Measurements from ENCODE around the gene CARD16.
"Not testable (repeated sequence)": the region's sequence is repeated elsewhere in the genome, so short reads cannot be mapped to it uniquely, and the experiment has no call there.

The CARD16 gene

GRCh38 chr11:105044557-105045524, at the start of gene CARD16:
CARD16 (minus strand) TSS chr11:105045335; CDS start chr11:105045297, 38 bp downstream.
- ATAC-seq = peak; percentile 74 to 81

GRCh38 chr11:105092256-105093239, 47.4 kb upstream of the CARD16 start:
- no peak for ATAC-seq

DNA sequence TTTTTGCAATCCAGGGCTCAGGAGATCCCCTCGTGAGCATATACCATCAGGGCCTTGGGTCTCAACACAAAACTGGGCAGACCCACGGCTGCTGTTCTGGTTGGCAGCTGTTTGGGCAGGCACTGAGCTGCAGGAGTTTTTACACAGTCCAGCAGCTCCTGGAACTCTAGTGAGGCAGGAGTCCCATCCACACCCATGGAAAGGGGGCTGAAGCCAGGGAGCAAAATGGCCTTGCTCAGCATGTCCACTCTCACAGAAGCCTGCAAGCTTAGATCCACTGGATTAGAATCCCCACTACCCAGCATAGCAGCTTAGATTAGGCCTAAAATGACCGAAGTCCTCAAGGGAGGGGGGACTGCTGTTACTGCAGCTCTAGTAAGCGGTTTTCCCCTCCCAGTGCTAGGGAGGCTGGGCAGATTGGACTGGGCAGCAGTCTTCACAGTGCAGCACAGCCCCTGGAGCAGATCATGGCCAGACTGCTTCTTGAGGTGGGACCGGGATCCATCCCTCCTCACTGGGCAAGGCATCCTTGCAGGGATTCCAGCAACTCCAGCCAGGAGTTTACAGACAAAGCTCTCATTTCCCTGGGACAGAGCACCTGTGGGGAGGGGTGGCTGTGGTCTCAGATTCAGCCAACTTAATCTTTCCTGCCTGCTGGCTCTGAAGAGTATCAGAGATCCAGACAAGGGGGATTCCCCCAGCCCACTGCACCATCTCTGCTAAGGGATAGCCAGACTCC, 36.4 kb upstream of the CARD16 start:
- ATAC-seq = no peak

GRCh38 chr11:105080171-105080906, 35.2 kb upstream of the CARD16 start:
- not testable (repeated sequence) for ATAC-seq

GRCh38 chr11:105078283-105078682, 33.1 kb upstream of the CARD16 start:
- ATAC-seq = no peak

GRCh38 chr11:105077141-105077790, 32.1 kb upstream of the CARD16 start:
- peak; percentile 90 to 95 for ATAC-seq

DNA sequence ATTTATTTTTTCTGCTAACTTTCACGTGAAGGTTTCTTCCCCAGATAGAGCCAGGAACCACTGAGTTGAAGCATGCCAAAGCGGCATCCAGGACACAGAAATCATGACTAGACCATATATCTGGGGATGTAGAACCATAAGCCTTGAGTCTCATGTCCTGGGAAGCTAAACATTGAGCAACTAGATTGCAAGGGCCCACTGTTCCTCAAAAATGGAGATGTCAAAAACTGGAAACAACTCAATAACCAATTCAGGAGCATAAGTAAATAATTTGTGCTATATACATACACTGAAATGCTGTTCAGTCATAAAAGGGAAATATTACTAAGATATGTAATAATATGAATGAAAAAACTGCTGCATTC, 29.0 kb upstream of the CARD16 start:
- ATAC-seq = no peak

- no peak for ATAC-seq
These were observed 28.5 kb upstream of the CARD16 start for GRCh38 chr11:105073456-105074165.

DNA sequence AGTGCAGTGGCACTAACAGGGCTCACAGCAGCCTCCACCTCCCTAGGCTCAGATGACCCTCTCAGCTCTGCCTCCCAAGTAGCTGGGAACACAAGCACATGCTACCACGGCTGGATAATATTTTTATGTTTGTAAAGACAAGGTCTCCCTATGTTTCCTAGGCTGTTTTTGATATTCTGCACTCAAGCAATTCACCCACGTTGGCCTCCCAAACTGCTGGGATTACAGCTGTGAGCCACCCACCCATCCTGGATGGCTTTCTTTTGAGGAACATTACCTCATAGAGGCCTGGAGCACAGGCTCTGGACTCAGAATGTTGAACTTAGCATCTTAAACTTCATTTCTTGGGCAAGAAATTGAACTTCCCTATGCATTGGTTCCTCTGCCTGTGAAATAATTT, 26.9 kb upstream of the CARD16 start:
- not testable (repeated sequence) for ATAC-seq

DNA sequence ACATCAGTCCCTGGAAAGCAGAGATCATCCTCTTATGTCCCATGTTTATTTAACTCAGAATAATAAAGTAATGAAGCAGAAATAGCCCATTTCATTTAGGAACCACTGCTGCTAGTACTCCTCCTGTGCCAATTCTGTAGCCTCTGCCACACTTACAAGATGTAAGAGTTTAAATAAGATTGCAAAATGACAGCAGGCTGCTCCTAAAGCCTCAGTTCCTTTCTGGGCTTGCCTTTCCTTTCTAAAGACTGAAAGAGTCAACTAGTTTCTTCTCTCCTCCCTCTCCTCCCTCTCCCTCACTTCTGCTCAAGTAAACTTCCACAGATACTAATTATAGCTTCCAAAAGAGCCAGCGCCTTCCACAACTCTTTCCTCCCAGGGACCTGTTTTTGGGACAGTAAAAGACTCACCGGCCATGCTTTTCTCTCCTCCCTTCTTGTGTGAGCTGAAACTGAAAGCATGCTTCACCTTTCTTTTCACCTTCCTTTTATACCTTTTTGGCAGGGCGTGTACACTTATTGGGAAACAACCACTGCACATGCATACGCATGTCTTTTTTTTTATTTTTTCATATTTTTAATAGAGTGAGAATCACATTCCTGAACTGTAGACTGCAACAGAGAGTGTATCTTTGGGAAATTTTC, 26.1 kb upstream of the CARD16 start:
- ATAC-seq = peak; percentile 67 to 74

DNA sequence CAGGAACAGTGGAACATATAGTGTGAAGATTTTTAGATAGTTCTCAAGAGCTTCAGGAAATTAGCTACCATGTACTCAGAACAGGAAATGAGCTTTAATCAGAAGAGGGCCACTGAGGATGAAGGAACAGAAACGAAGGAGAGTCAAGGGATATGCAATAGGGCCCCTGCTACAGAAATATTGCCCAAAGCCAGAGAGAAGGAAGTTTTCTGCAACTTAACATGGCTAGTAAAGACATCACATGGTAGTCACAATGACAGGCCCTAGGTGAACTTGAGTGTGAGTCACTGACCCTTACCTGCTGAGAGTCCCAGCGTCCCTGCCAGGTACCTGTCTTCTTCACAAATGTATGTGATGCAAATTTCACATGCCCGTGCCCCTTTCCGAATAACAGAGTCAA, 25.2 kb upstream of the CARD16 start:
- peak; percentile 62 to 67 for ATAC-seq

- ATAC-seq = peak in 1 of 2 donors; percentile 44
These were observed 24.6 kb upstream of the CARD16 start for GRCh38 chr11:105069749-105070148.

DNA sequence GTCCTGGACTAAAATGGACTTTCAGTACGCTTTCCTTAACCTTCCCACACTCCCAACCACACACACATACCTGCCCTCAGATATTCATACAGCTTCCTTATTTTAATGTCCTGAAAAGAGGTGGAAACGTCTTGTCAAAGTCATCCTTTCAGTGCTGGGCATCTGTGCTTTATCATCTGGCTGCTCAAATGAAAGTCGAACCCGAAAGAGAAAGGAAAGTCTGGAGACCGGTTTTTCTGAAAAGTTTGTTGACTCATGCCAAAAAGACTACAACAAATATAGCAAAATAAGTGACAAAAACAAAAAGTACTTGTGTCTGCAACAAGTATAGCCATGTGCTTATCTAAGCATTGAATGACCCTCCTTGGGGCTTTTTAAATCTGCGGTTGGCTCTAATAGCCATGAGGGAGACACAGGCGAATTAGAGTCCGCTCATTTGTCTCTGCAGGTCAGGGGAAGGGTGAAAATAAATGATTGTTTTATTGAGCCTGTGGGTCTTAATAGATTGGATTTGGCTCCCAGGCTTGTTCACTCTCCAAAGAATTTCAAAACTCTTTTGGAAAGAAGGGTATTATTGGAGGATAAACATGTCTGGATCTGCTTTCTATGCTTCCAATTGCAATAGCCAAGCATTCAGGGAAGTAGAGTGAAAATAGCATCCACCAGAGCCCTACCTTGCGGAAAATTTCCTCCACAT, 18.3 kb upstream of the CARD16 start:
- not testable (repeated sequence) for ATAC-seq

- no peak for ATAC-seq
These were observed 12.3 kb upstream of the CARD16 start for GRCh38 chr11:105057432-105057831.

GRCh38 chr11:105056446-105056845, 11.3 kb upstream of the CARD16 start:
- no peak for ATAC-seq

DNA sequence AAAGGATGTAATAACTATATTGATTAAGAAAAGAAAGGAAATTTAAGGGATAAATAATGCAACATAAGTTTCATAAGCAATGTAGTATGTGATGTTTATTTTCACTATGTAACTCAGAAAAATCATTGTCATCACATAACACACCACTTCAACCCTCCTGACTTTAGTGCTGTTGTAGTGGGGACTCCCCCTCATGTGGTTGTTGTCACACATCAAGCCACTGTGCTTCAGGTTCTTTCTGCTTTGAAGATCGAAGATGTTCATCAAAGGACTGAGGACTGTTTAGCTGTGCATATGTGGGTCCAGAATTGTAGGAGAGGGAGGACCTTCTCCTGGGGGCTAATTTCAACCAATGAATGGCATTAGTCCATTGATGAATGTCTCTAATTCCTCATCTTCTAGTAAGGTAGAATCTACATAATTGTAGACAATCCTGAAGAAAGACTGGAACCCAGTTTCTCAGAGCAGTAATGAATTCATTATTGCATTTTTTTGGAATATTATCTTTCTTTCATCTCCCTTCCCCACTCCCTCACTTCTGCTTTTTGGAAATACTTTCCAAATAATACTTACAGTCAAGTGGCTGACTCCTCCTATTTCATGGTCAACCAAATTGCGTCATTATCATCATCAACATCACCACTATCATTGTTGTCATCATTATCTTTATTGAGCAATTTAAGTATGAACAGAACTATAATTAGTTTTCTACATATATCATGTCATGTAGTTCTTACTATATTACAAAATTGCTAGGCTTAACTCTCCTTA, 9.8 kb upstream of the CARD16 start:
- ATAC-seq = peak in 1 of 2 donors; percentile 45

- ATAC-seq = no peak
These were observed 7.4 kb upstream of the CARD16 start for GRCh38 chr11:105052487-105052886.

DNA sequence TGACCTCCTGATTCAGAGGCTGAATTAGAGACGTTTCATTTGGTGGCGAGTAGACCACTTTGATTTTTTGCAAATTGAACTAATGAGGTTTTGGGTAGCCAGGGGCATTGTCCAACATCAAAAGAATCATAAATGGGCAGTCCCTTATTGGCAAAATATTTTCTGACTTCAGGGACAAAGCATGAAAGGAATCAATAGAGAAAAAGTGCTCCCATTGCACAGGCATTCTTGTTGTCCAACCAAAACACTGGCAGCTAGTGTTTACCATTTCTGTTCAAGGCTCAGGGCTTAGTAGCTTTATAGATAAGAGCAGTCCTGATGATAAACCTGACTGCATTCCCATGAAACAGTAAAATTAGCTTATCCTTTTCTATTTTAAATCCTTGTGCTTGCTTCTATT, 6.4 kb upstream of the CARD16 start:
- no peak for ATAC-seq

- no peak for ATAC-seq
These were observed 4.3 kb upstream of the CARD16 start for GRCh38 chr11:105049481-105049880.
